T-helper 2 cell treated with Interferon-gamma antibody and Interleukin-4, amounts not matched to agents 5 μg/mL and 100 μg/mL, for 36 hours (primary cell): ENCODE results near the gene USP17L18.
"Not testable (repeated sequence)": the region's sequence is repeated elsewhere in the genome, so short reads cannot be mapped to it uniquely, and the experiment has no call there.

Experiments
- DNase-seq: peaks from one replicate; pipeline ENCODE4 v3.0.0; 2021; ENCODE audit warnings: low spot score
- H3K27ac Mint-ChIP-seq: one replicate; pipeline ENCODE4 v1.8.0; 2021; ENCODE audit warnings: mild to moderate bottlenecking, mixed read lengths
- H3K27me3 Mint-ChIP-seq: one replicate; pipeline ENCODE4 v1.8.0; 2021; ENCODE audit warnings: low read depth, mixed read lengths
- H3K36me3 Mint-ChIP-seq: one replicate; pipeline ENCODE4 v1.8.0; 2021; ENCODE audit warnings: low read depth, mixed read lengths
- H3K4me1 Mint-ChIP-seq: one replicate; pipeline ENCODE4 v1.8.0; 2021; ENCODE audit warnings: low read depth, mixed read lengths
- H3K4me3 Mint-ChIP-seq: one replicate; pipeline ENCODE4 v1.8.0; 2022; ENCODE audit warnings: mild to moderate bottlenecking, moderate library complexity, mixed read lengths
- H3K9me3 Mint-ChIP-seq: one replicate; pipeline ENCODE4 v1.8.0; 2021; ENCODE audit warnings: mixed read lengths

The USP17L18 gene, protein sequence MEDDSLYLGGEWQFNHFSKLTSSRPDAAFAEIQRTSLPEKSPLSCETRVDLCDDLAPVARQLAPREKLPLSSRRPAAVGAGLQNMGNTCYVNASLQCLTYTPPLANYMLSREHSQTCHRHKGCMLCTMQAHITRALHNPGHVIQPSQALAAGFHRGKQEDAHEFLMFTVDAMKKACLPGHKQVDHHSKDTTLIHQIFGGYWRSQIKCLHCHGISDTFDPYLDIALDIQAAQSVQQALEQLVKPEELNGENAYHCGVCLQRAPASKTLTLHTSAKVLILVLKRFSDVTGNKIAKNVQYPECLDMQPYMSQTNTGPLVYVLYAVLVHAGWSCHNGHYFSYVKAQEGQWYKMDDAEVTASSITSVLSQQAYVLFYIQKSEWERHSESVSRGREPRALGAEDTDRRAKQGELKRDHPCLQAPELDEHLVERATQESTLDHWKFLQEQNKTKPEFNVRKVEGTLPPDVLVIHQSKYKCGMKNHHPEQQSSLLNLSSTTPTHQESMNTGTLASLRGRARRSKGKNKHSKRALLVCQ

DNA sequence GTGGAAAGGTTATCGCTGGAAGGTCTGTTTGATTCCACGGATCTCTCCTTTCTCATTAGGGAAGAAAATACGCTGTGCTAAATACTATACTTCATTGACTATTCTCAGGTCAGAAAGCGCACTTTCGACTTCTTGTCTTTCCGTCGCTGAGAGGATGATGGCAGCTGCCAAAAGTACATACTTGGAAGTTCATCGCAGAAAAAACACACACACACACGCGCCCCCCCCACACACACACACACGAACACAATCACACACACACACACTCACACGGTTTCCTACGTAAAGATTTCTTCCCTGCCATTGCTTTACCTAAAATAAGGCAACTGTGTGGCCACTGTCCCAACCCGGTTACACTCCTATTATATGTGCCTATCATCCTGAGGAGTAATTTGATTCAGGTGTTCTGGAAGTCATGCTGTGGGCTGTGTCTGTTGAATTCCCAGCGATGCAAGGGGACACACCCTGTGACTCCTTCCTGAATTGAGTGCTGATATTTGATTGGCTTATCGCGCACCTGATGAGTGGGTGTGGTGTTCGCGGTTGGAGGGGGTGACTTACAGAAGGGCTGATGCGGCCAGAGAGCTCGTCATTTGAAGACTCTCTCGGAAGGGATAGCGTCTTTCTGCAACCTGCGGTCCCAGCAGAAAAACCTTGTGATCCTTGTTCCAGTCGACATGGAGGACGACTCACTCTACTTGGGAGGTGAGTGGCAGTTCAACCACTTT, at the start of gene USP17L18:
TSS of gene USP17L18 (plus strand) at position 678 of the 728 bp plus-strand sequence. CDS start at position 678, 0 bp downstream.
- not testable (repeated sequence) for H3K4me3 Mint-ChIP-seq, DNase-seq, H3K9me3 Mint-ChIP-seq, H3K27me3 Mint-ChIP-seq, H3K36me3 Mint-ChIP-seq, H3K4me1 Mint-ChIP-seq, H3K27ac Mint-ChIP-seq

DNA sequence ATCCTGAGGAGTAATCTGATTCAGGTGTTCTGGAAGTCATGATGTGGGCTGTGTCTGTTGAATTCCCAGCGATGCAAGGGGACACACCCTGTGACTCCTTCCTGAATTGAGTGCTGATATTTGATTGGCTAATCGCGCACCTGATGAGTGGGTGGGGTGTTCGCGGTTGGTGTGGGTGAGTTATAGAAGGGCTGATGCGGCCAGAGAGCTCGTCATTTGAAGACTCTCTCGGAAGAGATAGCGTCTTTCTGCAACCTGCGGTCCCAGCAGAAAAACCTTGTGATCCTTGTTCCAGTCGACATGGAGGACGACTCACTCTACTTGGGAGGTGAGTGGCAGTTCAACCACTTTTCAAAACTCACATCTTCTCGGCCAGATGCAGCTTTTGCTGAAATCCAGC, 38.1 kb upstream of the USP17L18 start, which contains the start of gene USP17L10:
TSS of gene USP17L10 (plus strand) at position 301 of the 400 bp plus-strand sequence. CDS start at position 301, 0 bp downstream.
- not testable (repeated sequence) for H3K36me3 Mint-ChIP-seq, H3K27me3 Mint-ChIP-seq, H3K4me1 Mint-ChIP-seq, DNase-seq, H3K4me3 Mint-ChIP-seq, H3K27ac Mint-ChIP-seq, H3K9me3 Mint-ChIP-seq

DNA sequence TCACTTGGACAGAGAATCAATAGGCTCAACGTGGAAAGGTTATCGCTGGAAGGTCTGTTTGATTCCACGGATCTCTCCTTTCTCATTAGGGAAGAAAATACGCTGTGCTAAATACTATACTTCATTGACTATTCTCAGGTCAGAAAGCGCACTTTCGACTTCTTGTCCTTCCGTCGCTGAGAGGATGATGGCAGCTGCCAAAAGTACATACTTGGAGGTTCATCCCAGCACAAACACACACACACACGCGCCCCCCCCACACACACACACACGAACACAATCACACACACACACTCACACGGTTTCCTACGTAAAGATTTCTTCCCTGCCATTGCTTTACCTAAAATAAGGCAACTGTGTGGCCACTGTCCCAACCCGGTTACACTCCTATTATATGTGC, 33.7 kb upstream of the USP17L18 start:
- not testable (repeated sequence) for H3K27ac Mint-ChIP-seq, DNase-seq, H3K36me3 Mint-ChIP-seq, H3K4me3 Mint-ChIP-seq, H3K9me3 Mint-ChIP-seq, H3K4me1 Mint-ChIP-seq, H3K27me3 Mint-ChIP-seq

DNA sequence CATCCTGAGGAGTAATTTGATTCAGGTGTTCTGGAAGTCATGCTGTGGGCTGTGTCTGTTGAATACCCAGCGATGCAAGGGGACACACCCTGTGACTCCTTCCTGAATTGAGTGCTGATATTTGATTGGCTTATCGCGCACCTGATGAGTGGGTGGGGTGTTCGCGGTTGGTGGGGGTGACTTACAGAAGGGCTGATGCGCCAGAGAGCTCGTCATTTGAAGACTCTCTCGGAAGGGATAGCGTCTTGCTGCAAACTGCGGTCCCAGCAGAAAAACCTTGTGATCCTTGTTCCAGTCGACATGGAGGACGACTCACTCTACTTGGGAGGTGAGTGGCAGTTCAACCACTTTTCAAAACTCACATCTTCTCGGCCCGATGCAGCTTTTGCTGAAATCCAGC, 33.3 kb upstream of the USP17L18 start, which contains the start of gene USP17L11:
TSS of gene USP17L11 (plus strand) at position 301 of the 400 bp plus-strand sequence. CDS start at position 301, 0 bp downstream.
- H3K27me3 Mint-ChIP-seq, H3K36me3 Mint-ChIP-seq, H3K4me1 Mint-ChIP-seq, DNase-seq, H3K4me3 Mint-ChIP-seq, H3K9me3 Mint-ChIP-seq, H3K27ac Mint-ChIP-seq: not testable (repeated sequence)

DNA sequence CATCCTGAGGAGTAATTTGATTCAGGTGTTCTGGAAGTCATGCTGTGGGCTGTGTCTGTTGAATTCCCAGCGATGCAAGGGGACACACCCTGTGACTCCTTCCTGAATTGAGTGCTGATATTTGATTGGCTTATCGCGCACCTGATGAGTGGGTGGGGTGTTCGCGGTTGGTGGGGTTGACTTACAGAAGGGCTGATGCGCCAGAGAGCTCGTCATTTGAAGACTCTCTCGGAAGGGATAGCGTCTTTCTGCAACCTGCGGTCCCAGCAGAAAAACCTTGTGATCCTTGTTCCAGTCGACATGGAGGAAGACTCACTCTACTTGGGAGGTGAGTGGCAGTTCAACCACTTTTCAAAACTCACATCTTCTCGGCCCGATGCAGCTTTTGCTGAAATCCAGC, 28.6 kb upstream of the USP17L18 start, which contains the start of gene USP17L12:
TSS of gene USP17L12 (plus strand) at position 301 of the 400 bp plus-strand sequence. CDS start at position 301, 0 bp downstream.
- H3K36me3 Mint-ChIP-seq, H3K27ac Mint-ChIP-seq, H3K9me3 Mint-ChIP-seq, H3K4me3 Mint-ChIP-seq, H3K27me3 Mint-ChIP-seq, H3K4me1 Mint-ChIP-seq, DNase-seq: not testable (repeated sequence)

DNA sequence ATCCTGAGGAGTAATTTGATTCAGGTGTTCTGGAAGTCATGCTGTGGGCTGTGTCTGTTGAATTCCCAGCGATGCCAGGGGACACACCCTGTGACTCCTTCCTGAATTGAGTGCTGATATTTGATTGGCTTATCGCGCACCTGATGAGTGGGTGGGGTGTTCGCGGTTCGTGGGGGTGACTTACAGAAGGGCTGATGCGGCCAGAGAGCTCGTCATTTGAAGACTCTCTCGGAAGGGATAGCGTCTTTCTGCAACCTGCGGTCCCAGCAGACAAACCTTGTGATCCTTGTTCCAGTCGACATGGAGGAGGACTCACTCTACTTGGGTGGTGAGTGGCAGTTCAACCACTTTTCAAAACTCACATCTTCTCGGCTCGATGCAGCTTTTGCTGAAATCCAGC, 23.8 kb upstream of the USP17L18 start, which contains the start of gene USP17L13:
TSS of gene USP17L13 (plus strand) at position 301 of the 400 bp plus-strand sequence. CDS start at position 301, 0 bp downstream.
- not testable (repeated sequence) for DNase-seq, H3K4me3 Mint-ChIP-seq, H3K36me3 Mint-ChIP-seq, H3K27me3 Mint-ChIP-seq, H3K27ac Mint-ChIP-seq, H3K9me3 Mint-ChIP-seq, H3K4me1 Mint-ChIP-seq

DNA sequence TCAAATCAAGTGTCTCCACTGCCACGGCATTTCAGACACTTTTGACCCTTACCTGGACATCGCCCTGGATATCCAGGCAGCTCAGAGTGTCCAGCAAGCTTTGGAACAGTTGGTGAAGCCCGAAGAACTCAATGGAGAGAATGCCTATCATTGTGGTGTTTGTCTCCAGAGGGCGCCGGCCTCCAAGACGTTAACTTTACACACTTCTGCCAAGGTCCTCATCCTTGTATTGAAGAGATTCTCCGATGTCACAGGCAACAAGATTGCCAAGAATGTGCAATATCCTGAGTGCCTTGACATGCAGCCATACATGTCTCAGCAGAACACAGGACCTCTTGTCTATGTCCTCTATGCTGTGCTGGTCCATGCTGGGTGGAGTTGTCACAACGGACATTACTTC, 18.2 kb upstream of the USP17L18 start:
- H3K4me1 Mint-ChIP-seq, H3K36me3 Mint-ChIP-seq, H3K9me3 Mint-ChIP-seq, H3K4me3 Mint-ChIP-seq, H3K27ac Mint-ChIP-seq, H3K27me3 Mint-ChIP-seq: not testable (repeated sequence)
- peak; percentile 3 for DNase-seq

DNA sequence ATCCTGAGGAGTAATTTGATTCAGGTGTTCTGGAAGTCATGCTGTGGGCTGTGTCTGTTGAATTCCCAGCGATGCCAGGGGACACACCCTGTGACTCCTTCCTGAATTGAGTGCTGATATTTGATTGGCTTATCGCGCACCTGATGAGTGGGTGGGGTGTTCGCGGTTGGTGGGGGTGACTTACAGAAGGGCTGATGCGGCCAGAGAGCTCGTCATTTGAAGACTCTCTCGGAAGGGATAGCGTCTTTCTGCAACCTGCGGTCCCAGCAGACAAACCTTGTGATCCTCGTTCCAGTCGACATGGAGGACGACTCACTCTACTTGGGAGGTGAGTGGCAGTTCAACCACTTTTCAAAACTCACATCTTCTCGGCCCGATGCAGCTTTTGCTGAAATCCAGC, 14.3 kb upstream of the USP17L18 start, which contains the start of gene USP17L15:
TSS of gene USP17L15 (plus strand) at position 301 of the 400 bp plus-strand sequence. CDS start at position 301, 0 bp downstream.
- not testable (repeated sequence) for H3K36me3 Mint-ChIP-seq, H3K27me3 Mint-ChIP-seq

DNA sequence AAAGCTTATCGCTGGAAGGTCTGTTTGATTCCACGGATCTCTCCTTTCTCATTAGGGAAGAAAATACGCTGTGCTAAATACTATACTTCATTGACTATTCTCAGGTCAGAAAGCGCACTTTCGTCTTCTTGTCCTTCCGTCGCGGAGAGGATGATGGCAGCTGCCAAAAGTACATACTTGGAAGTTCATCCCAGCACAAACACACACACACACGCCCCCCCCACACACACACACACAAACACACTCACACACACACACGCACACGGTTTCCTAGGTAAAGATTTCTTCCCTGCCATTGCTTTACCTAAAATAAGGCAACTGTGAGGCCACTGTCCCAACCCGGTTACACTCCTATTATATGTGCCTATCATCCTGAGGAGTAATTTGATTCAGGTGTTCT, 10.0 kb upstream of the USP17L18 start:
- H3K9me3 Mint-ChIP-seq, H3K4me3 Mint-ChIP-seq, H3K27ac Mint-ChIP-seq, DNase-seq, H3K36me3 Mint-ChIP-seq, H3K4me1 Mint-ChIP-seq, H3K27me3 Mint-ChIP-seq: not testable (repeated sequence)

More for the DNA sequence above, 14.3 kb upstream of the USP17L18 start, which contains the start of gene USP17L15:
- DNase-seq, H3K9me3 Mint-ChIP-seq, H3K4me3 Mint-ChIP-seq, H3K27ac Mint-ChIP-seq, H3K4me1 Mint-ChIP-seq: not testable (repeated sequence)

DNA sequence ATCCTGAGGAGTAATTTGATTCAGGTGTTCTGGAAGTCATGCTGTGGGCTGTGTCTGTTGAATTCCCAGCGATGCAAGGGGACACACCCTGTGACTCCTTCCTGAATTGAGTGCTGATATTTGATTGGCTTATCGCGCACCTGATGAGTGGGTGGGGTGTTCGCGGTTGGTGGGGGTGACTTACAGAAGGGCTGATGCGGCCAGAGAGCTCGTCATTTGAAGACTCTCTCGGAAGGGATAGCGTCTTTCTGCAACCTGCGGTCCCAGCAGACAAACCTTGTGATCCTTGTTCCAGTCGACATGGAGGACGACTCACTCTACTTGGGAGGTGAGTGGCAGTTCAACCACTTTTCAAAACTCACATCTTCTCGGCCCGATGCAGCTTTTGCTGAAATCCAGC, 4.9 kb upstream of the USP17L18 start, which contains the start of gene USP17L17:
TSS of gene USP17L17 (plus strand) at position 301 of the 400 bp plus-strand sequence. CDS start at position 301, 0 bp downstream.
- H3K27ac Mint-ChIP-seq, H3K27me3 Mint-ChIP-seq, H3K9me3 Mint-ChIP-seq, H3K4me1 Mint-ChIP-seq, DNase-seq, H3K4me3 Mint-ChIP-seq, H3K36me3 Mint-ChIP-seq: not testable (repeated sequence)

DNA sequence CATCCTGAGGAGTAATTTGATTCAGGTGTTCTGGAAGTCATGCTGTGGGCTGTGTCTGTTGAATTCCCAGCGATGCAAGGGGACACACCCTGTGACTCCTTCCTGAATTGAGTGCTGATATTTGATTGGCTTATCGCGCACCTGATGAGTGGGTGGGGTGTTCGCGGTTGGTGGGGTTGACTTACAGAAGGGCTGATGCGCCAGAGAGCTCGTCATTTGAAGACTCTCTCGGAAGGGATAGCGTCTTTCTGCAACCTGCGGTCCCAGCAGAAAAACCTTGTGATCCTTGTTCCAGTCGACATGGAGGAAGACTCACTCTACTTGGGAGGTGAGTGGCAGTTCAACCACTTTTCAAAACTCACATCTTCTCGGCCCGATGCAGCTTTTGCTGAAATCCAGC, 4.6 kb downstream of the USP17L18 start, which contains the start of gene USP17L19:
TSS of gene USP17L19 (plus strand) at position 301 of the 400 bp plus-strand sequence. CDS start at position 301, 0 bp downstream.
- H3K36me3 Mint-ChIP-seq, H3K4me1 Mint-ChIP-seq, H3K27me3 Mint-ChIP-seq, H3K4me3 Mint-ChIP-seq, H3K9me3 Mint-ChIP-seq, H3K27ac Mint-ChIP-seq, DNase-seq: not testable (repeated sequence)

DNA sequence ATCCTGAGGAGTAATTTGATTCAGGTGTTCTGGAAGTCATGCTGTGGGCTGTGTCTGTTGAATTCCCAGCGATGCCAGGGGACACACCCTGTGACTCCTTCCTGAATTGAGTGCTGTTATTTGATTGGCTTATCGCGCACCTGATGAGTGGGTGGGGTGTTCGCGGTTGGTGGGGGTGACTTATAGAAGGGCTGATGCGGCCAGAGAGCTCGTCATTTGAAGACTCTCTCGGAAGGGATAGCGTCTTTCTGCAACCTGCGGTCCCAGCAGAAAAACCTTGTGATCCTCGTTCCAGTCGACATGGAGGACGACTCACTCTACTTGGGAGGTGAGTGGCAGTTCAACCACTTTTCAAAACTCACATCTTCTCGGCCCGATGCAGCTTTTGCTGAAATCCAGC, 9.4 kb downstream of the USP17L18 start, which contains the start of gene USP17L20:
TSS of gene USP17L20 (plus strand) at position 301 of the 400 bp plus-strand sequence. CDS start at position 301, 0 bp downstream.
- not testable (repeated sequence) for H3K4me1 Mint-ChIP-seq, DNase-seq, H3K9me3 Mint-ChIP-seq, H3K27ac Mint-ChIP-seq, H3K36me3 Mint-ChIP-seq, H3K27me3 Mint-ChIP-seq, H3K4me3 Mint-ChIP-seq

DNA sequence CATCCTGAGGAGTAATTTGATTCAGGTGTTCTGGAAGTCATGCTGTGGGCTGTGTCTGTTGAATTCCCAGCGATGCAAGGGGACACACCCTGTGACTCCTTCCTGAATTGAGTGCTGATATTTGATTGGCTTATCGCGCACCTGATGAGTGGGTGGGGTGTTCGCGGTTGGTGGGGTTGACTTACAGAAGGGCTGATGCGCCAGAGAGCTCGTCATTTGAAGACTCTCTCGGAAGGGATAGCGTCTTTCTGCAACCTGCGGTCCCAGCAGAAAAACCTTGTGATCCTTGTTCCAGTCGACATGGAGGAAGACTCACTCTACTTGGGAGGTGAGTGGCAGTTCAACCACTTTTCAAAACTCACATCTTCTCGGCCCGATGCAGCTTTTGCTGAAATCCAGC, 14.1 kb downstream of the USP17L18 start, which contains the start of gene USP17L21:
TSS of gene USP17L21 (plus strand) at position 301 of the 400 bp plus-strand sequence. CDS start at position 301, 0 bp downstream.
- H3K27me3 Mint-ChIP-seq, H3K4me1 Mint-ChIP-seq, H3K36me3 Mint-ChIP-seq, DNase-seq, H3K9me3 Mint-ChIP-seq, H3K4me3 Mint-ChIP-seq, H3K27ac Mint-ChIP-seq: not testable (repeated sequence)
